K562 (cell line): ENCODE results near the gene LAGE3. TPM values are rescaled to one million over a fixed set of nuclear protein-coding genes. Genes with fewer than 3 reads are reported as not detected.

Source experiments
- EHMT2 ChIP-seq: fragments of 450-650 bp; IDR thresholded peaks from 2 replicates; pipeline ENCODE4 v1.6.1; 2018; ENCODE audit warnings: antibody characterized with exemption
- HEY1 ChIP-seq: fragments of 250-450 bp; sonication (Bioruptor Pico); IDR thresholded peaks from 2 replicates; pipeline ENCODE4 v1.5.0; 2020; ENCODE audit warnings: mild to moderate bottlenecking, moderate library complexity, borderline replicate concordance
- HNRNPL ChIP-seq: fragments of 200-400 bp; formaldehyde crosslinking; IDR thresholded peaks from 2 replicates; pipeline ENCODE4 v1.6.1; 2017; ENCODE audit warnings: low read depth, mild to moderate bottlenecking, low read length
- KDM2B ChIP-seq: fragments of 250-450 bp; sonication (Bioruptor Pico); IDR thresholded peaks from 2 replicates; pipeline ENCODE4 v1.8.0; 2021; ENCODE audit warnings: mild to moderate bottlenecking, moderate library complexity
- MTF1 ChIP-seq: fragments of 250-450 bp; sonication (Bioruptor Pico); IDR thresholded peaks from 2 replicates; pipeline ENCODE4 v1.9.0; 2021; ENCODE audit warnings: moderate library complexity, mild to moderate bottlenecking, inconsistent platforms, borderline replicate concordance
- NFIC ChIP-seq: fragments of 450-650 bp; IDR thresholded peaks from 2 replicates; pipeline ENCODE4 v1.6.1; 2017; ENCODE audit warnings: mild to moderate bottlenecking, inconsistent platforms
- SAFB ChIP-seq: fragments of 200-400 bp; formaldehyde crosslinking; IDR thresholded peaks from 2 replicates; pipeline ENCODE4 v1.6.1; 2017; ENCODE audit warnings: low read depth, low read length, borderline replicate concordance
- TCF7 ChIP-seq: sonication (generic); IDR thresholded peaks from 2 replicates; pipeline ENCODE4 v1.6.1; 2016; ENCODE audit warnings: antibody characterized with exemption, borderline replicate concordance
- ZNF121 ChIP-seq: sonication (generic); formaldehyde crosslinking; conservative IDR thresholded peaks from 2 replicates; pipeline ENCODE4 v1.8.0; 2022; ENCODE audit warnings: missing genetic modification reagents
- ZNF274 ChIP-seq: IDR thresholded peaks from 2 replicates; pipeline ENCODE4 v1.6.1; 2011; ENCODE audit warnings: low read depth, mild to moderate bottlenecking, low read length, moderate library complexity, borderline replicate concordance
- polyA plus RNA-seq, 8 experiments: library from polyadenylated mRNA; depleted of rRNA in 4 of 8; stranded (reverse) in 5 of 8; unstranded in 3 of 8; fragments of >200 nt; fragmentation: Nextera tagmentation in 2 of 8; fragmentation: Illumina TruSeq in 1 of 8; extraction: Ambion mirVana in 2 of 8; extraction: Trizol in 1 of 8; gene quantifications; 2 replicates each; pipeline versions ENCODE4 v1.2.1 to v1.2.3, GENCODE V29; 2011 to 2014; ENCODE audit warnings: inconsistent platforms in 1 of 8, missing spikeins in 1 of 8
- total RNA-seq, 7 experiments: library from RNA; depleted of rRNA in 6 of 7; stranded (reverse); fragments of >200 nt in 6 of 7; fragmentation: Illumina TruSeq in 2 of 7; extraction: Trizol in 2 of 7; gene quantifications; 2 replicates each; pipeline versions ENCODE4 v1.2.1 to v1.2.3, GENCODE V29; 2011 to 2021; ENCODE audit warnings: low replicate concordance in 1 of 7
- TF ChIP-seq, protein P1 (sequence below), 2 experiments: fragments of 450-650 bp; formaldehyde crosslinking in 1 of 2; IDR thresholded peaks; 2 replicates each; pipeline versions ENCODE4 v1.4.0 to v1.6.1; 2014 to 2020; ENCODE audit warnings: mild to moderate bottlenecking in 2 of 2, borderline replicate concordance in 1 of 2, low read depth in 1 of 2
- TF ChIP-seq, protein P2 (sequence below): sonication (generic); formaldehyde crosslinking; IDR thresholded peaks from 2 replicates; pipeline ENCODE4 v1.5.0; 2020; ENCODE audit warnings: missing genetic modification reagents
- TF ChIP-seq, protein P3 (sequence below): fragments of 250-450 bp; sonication (Bioruptor Pico); IDR thresholded peaks from 2 replicates; pipeline ENCODE4 v1.4.0; 2020
- TF ChIP-seq, protein P4 (sequence below): sonication (generic); formaldehyde crosslinking; IDR thresholded peaks from 2 replicates; pipeline ENCODE4 v1.8.0; 2022; ENCODE audit warnings: mild to moderate bottlenecking, missing genetic modification reagents
- TF ChIP-seq, protein P5 (sequence below), 2 experiments: fragments of 450-650 bp; conservative IDR thresholded peaks; 2 replicates each; pipeline ENCODE4 v1.6.1; 2017; ENCODE audit warnings: mild to moderate bottlenecking in 2 of 2, moderate library complexity in 2 of 2

LAGE3 gene
- total and polyA plus RNA-seq, 9 of the 15 experiments (the other 6 are each of a cell fraction or from before 2014, with no cell fraction given): 28.2 to 125 (median 35.8) TPM

DNA sequence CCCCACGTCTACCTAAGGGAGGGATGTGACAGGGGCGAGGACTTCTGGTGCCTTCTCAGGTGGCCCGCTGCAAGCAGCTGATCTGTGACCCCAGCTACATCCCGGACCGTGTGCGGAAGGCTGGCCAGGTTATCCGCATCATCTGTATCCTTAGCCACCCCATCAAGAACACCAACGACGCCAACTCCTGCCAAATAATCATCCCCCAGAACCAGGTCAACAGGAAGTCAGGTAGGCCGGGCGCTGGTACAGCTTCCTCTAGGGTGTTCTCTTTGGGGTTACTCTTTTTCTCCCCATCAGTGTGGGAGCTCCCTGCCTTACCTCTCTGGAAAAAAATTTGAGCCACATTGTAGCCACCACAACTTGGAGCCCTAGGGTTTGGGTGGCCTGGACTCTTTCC lies 37.5 kb downstream of the LAGE3 start (continued):
- TF ChIP-seq, protein P1, sequence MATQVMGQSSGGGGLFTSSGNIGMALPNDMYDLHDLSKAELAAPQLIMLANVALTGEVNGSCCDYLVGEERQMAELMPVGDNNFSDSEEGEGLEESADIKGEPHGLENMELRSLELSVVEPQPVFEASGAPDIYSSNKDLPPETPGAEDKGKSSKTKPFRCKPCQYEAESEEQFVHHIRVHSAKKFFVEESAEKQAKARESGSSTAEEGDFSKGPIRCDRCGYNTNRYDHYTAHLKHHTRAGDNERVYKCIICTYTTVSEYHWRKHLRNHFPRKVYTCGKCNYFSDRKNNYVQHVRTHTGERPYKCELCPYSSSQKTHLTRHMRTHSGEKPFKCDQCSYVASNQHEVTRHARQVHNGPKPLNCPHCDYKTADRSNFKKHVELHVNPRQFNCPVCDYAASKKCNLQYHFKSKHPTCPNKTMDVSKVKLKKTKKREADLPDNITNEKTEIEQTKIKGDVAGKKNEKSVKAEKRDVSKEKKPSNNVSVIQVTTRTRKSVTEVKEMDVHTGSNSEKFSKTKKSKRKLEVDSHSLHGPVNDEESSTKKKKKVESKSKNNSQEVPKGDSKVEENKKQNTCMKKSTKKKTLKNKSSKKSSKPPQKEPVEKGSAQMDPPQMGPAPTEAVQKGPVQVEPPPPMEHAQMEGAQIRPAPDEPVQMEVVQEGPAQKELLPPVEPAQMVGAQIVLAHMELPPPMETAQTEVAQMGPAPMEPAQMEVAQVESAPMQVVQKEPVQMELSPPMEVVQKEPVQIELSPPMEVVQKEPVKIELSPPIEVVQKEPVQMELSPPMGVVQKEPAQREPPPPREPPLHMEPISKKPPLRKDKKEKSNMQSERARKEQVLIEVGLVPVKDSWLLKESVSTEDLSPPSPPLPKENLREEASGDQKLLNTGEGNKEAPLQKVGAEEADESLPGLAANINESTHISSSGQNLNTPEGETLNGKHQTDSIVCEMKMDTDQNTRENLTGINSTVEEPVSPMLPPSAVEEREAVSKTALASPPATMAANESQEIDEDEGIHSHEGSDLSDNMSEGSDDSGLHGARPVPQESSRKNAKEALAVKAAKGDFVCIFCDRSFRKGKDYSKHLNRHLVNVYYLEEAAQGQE (IDR thresholded peaks at IDR 0.05; ENCODE audit: borderline replicate concordance): no peak
- TF ChIP-seq, protein P1 (CRISPR knock-in tag; IDR thresholded peaks at IDR 0.05; ENCODE audit: low read depth): no peak
- TF ChIP-seq, protein P2, sequence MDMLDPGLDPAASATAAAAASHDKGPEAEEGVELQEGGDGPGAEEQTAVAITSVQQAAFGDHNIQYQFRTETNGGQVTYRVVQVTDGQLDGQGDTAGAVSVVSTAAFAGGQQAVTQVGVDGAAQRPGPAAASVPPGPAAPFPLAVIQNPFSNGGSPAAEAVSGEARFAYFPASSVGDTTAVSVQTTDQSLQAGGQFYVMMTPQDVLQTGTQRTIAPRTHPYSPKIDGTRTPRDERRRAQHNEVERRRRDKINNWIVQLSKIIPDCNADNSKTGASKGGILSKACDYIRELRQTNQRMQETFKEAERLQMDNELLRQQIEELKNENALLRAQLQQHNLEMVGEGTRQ (CRISPR knock-in tag): no peak
- no peak for TF ChIP-seq MTF1 (CRISPR knock-in tag)
- no peak for TF ChIP-seq TCF7
- no peak for TF ChIP-seq KDM2B
- TF ChIP-seq HEY1 (CRISPR knock-in tag): no peak
- no peak for TF ChIP-seq ZNF121 (CRISPR knock-in tag)
- TF ChIP-seq, protein P3, sequence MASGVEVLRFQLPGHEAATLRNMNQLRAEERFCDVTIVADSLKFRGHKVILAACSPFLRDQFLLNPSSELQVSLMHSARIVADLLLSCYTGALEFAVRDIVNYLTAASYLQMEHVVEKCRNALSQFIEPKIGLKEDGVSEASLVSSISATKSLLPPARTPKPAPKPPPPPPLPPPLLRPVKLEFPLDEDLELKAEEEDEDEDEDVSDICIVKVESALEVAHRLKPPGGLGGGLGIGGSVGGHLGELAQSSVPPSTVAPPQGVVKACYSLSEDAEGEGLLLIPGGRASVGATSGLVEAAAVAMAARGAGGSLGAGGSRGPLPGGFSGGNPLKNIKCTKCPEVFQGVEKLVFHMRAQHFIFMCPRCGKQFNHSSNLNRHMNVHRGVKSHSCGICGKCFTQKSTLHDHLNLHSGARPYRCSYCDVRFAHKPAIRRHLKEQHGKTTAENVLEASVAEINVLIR (CRISPR knock-in tag): no peak
- TF ChIP-seq HNRNPL: no peak
- TF ChIP-seq, protein P4, sequence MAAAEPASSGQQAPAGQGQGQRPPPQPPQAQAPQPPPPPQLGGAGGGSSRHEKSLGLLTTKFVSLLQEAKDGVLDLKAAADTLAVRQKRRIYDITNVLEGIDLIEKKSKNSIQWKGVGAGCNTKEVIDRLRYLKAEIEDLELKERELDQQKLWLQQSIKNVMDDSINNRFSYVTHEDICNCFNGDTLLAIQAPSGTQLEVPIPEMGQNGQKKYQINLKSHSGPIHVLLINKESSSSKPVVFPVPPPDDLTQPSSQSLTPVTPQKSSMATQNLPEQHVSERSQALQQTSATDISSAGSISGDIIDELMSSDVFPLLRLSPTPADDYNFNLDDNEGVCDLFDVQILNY (CRISPR knock-in tag): no peak
- no peak for TF ChIP-seq NFIC
- TF ChIP-seq, protein P5, sequence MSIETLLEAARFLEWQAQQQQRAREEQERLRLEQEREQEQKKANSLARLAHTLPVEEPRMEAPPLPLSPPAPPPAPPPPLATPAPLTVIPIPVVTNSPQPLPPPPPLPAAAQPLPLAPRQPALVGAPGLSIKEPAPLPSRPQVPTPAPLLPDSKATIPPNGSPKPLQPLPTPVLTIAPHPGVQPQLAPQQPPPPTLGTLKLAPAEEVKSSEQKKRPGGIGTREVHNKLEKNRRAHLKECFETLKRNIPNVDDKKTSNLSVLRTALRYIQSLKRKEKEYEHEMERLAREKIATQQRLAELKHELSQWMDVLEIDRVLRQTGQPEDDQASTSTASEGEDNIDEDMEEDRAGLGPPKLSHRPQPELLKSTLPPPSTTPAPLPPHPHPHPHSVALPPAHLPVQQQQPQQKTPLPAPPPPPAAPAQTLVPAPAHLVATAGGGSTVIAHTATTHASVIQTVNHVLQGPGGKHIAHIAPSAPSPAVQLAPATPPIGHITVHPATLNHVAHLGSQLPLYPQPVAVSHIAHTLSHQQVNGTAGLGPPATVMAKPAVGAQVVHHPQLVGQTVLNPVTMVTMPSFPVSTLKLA (conservative IDR thresholded peaks at IDR 0.05): no peak
- no peak for TF ChIP-seq ZNF274
- no peak for TF ChIP-seq SAFB
- TF ChIP-seq EHMT2: no peak
